Left renal pelvis (tissue), 4 donors: ENCODE results near the gene PATL1. TPM values are rescaled to one million over a fixed set of nuclear protein-coding genes. Genes with fewer than 3 reads are reported as not detected.
"Not testable (repeated sequence)": the region's sequence is repeated elsewhere in the genome, so short reads cannot be mapped to it uniquely, and the experiment has no call there.

ENCODE experiments used
- DNase-seq, 4 donors: peaks; one replicate each; pipeline ENCODE4 v3.0.0-alpha.2; 2013; ENCODE audit warnings: low read depth in 4 of 4, low spot score in 3 of 4
- polyA plus RNA-seq, 4 donors: library from polyadenylated mRNA; unstranded; fragments of 120-200 nt; gene quantifications; one replicate each; pipeline ENCODE4 v1.2.1, GENCODE V29; 2013; ENCODE audit not compliant: insufficient read length in 4 of 4

PATL1 gene
- polyA plus RNA-seq, 4 donors = 36.6 to 47.4 (median 45.2) TPM

- no peak for DNase-seq
These were observed 9.4 kb upstream of the PATL1 start for GRCh38 chr11:59678118-59678812.

GRCh38 chr11:59676205-59676604, 7.4 kb upstream of the PATL1 start:
- no peak for DNase-seq

DNA sequence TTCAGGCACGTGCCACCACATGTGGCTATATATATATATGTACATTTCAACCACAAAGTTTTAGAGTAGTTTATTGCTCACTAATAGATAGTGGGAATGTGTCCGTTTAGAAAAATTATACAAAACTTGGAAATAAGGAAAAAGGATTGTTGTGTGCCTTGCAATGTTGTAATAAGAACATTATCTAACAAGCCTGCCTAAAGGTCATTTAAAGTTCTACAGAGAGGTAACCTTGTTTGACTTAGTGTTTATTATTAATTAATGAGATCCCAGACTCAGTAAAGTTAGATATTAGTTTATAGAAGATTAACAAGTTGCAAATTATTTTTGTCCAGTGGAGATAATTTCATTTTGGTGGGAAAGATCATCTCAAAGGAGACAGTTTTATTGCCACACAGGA, 5.5 kb upstream of the PATL1 start:
- no peak for DNase-seq

GRCh38 chr11:59673291-59673690, 4.5 kb upstream of the PATL1 start:
- no peak for DNase-seq

DNA sequence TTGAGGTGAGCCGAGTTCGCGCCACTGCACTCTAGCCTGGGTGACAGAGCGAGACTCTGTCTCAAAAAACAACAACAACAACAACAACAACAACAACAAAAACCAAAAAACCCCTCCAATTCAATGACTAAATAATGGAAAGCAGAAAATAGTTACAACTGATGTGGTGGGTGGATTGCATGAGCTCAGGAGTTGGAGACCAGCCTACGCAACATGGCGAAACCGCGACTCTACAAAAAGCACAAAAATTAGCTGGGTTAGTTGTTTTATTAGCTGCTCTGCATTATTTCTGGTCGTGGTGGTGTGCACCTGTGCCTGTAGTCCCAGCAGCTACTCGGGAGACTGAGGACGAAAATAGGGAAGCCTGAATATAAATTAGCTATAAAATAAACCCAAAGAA, 2.6 kb upstream of the PATL1 start:
- DNase-seq = no peak

DNA sequence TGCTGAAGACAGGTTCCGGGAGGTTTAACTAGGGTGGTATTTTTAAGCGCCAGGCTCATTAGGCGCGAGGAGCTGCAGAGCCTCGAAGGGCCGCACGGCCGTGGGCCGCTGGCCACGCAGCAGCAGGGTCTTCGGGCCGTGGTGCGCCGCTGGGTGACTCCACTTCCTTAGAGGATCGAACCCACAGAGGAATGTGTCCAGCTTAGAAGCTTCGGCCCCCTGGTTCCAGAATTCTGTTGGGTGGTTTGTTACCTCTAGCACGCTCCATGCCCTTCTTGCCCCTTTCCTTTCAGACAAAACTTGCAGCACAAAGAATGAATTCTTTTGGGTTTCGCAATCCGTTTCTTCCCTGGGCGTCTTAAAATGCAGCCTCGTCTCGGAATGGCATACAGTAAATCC, 773 bp upstream of the PATL1 start:
- peak in 1 of 4 donors; percentile 16 for DNase-seq

- peak in 2 of 4 donors; percentile 12 to 24 for DNase-seq
These were observed 468 bp downstream of the PATL1 start for GRCh38 chr11:59668188-59668949.

DNA sequence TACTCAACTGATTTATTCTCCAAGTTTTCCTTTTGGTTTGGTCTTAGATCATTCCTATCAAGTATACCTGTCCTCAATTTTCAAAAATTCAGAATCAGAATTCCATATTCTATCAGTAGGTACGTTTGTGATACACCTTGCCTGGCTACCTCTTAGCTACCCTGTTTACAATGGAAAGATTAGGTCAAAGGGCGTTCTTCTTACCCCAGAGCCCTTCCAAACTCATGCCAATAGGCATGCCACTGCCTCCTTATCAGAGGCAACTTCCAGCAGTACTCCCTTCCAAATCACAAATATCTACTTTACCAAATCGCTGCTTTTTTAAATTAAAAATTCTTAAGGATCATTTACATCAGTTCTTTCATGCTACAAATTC, 1.0 kb downstream of the PATL1 start:
- DNase-seq = no peak

DNA sequence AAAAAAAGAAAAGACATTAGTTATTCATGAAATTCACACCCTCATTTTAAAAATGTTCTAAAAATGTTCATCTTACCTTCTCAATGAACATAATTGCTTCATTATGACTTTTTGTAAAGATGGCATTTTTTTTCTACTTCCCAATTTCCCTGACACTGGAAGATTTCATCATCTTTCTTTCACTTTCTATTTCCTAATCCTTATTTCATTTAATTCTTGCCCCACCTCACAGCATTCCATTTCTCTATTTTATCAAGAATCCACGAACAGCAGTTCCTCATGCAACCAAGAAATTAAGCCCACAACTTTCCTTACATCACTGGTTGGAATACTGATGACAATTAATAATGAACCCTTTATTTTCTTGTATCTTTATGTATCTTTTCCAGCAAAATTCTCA, 1.9 kb downstream of the PATL1 start:
- no peak for DNase-seq

- no peak for DNase-seq
These were observed 8.2 kb downstream of the PATL1 start for GRCh38 chr11:59660621-59661020.

- DNase-seq = no peak
These were observed 8.9 kb downstream of the PATL1 start for GRCh38 chr11:59659981-59660380.

GRCh38 chr11:59658036-59658435, 10.8 kb downstream of the PATL1 start:
- DNase-seq = no peak

- no peak for DNase-seq
These were observed 13.9 kb downstream of the PATL1 start for GRCh38 chr11:59654893-59655292.

DNA sequence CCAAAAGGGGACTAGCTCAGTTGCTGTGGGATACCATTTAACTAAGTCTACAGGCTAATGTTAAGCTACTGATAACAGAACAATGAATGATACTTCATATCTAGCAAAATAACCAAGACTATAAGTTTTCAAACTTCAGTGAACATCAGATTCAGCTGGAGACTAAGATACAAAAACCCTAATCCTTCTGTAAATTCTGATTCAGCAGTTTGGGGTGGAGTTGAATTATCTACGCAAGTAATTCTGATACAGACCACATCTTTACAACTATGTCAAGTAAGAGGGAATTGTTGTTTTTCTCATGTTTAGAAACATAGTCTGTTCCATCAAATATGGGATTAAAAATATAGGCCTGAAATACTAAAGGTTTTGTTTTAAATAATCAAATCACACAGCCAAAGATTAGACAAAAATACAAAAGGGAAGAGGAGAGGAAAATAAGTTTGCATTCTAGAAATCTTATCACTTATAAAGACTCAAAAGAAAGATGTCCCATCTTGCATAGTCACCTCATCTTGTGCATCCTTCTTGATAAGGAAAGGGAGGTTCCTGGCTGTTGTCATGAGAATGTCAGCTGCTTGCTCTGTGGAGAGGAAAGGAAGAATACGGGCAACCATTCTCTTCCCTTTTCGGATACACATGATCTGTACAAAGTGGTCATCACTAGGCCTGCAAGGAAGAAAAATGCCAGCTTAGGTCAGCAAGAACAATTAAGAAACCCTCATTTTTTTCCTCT, 21.4 kb downstream of the PATL1 start:
- DNase-seq = no peak

DNA sequence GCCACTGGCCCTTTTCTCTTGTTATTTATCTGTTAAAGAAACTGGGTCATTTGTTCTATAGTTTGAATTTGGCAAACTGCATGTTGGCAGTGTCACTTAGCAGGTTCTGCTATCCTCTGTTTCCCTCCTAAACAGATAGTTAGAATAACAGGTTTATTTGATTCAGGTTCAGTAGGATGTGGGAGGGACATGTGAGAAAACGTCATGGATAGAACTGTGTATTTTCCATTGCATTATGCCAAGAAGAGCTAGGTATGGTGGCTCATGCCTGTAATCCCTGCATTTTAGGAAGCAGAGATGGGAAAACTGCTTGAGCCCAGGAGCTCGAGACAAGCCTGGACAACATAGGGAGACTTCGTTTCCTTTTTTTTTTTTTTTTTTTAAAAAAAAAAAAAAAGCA, 24.3 kb downstream of the PATL1 start:
- no peak for DNase-seq

DNA sequence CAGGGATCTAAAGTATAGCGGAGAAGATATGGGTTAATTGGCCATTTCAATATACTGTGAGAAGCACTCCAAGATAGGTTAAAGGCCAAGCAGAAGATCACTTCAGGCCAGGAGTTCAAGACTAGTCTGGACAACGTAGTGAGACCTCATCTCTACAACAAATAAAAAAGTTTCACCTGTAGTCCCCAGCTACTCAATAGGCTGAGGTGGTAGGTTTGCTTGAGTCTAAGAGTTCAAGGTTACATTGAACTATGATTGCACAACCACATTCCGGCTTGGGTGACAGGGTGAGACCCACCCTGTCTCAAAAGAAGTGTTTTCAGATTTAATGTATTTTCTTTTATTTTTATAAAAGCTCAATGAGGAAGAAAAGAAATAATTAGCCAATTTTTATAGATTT, 25.4 kb downstream of the PATL1 start:
- DNase-seq = no peak

DNA sequence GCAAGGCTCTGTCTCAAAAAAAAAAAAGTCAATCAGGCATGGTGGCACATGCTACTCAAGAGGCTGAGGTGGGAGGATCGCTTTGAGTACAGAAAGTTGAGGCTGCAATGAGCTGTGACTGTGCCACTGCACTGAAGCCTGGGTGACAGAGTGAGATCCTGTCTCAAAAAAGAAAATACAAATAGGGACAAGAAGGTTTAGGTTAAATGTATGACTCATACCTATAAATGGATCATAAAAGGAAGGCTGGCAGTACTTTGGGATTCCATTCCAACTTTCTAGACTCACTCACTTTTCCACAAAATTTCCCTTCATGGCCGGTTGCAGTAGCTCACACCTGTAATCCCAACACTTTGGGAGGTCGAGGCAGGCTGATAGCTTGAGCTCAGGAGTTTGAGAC, 27.7 kb downstream of the PATL1 start:
- DNase-seq = no peak

GRCh38 chr11:59630493-59630892, 38.3 kb downstream of the PATL1 start:
- no peak for DNase-seq

DNA sequence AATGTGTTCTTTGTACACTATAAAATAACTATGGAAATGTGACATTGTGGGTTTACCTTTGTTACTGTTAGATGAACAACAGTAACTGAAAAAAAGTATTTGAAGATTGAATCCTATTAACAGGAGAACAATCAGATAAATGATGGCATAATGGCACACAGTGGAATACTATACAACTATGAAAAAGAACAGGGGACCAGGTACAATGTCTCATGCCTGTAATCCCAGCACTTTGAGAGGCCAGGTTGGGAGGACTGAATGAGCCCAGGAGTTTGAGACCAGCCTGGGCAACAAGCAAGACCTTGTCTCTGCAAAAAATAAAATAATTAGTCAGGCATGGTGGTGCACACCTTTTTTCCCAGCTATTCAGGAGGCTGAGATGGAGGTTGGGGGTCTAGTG, 38.8 kb downstream of the PATL1 start:
- no peak for DNase-seq

- DNase-seq = not testable (repeated sequence)
These were observed 41.9 kb downstream of the PATL1 start for GRCh38 chr11:59626969-59627368.

DNA sequence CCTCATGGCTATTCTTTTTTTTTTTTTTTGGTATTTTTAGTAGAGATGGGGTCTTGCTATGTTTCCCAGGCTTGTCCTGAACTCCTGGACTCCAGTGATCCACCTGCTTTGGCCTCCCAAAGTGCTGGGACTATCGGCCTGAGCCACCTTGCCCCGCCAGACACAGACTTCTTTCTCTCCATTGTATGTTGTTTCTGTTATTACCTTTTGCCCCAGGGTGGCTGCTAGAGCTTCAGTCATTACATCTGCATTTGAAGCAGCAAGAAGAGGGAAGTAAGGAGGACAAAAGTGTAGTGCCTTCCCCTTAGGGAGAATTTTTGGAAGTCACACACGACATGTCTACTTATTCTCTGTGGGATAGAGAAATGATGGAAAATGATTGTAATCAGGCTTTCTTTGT, 43.1 kb downstream of the PATL1 start:
- DNase-seq = no peak

DNA sequence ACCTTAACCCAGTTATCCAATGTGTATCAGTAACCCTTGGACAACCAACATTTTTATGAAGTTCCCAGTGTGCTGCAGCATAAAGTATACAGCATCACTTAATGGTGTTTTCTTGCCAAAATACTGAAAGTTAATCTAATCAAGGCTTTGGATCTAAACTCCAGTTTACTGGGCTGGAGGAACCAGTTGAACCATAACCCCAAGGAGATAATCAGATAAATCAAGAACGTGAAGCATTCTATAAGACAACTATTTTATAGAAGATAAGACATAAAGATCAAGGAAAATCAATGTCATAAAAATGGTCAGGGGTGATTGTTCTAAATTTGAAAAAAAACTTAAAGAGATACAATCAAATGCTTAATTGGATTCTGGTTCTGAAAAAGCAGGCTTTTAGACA, 51.0 kb downstream of the PATL1 start:
- no peak for DNase-seq
